K562 (cell line): ENCODE data around the gene ARAP1. TPM values are rescaled to one million over a fixed set of nuclear protein-coding genes. Genes with fewer than 3 reads are reported as not detected.
A peak's percentile ranks its signal among the peaks of the same experiment; 100 is the strongest.

Experiments used
- ATAC-seq: fragments of 200-7000 bp; cut with Tn5 transposase; 3 replicates; pipeline ENCODE4 v1.9.1; 2020; ENCODE audit warnings: moderate library complexity
- BruUV-seq: library from RNA; stranded (reverse); fragments of 400-500 nt; replicated peaks from 2 replicates; lab custom pipeline; 2021; lab: Mats Ljungman, UMichigan
- CTCF ChIA-PET: fragments of 300-600 bp; formaldehyde crosslinking; extraction: SDS; loops from one replicate; lab custom pipeline; 2021; ENCODE audit warnings: low intra/inter-chr PET ratio; lab: Yijun Ruan, JAX
- POLR2A ChIA-PET: fragments of 300-600, 350-650 bp; sonication (Branson Sonifier 250); formaldehyde crosslinking; extraction: SDS; loops from one replicate; lab custom pipeline; 2021; ENCODE audit warnings: antibody characterized with exemption, inconsistent platforms; lab: Yijun Ruan, JAX
- DNase-seq, 4 experiments: peaks; one replicate each; pipeline versions ENCODE4 v3.0.0 to v3.0.0-alpha.2; 2011 to 2018; ENCODE audit warnings: low spot score in 3 of 4, mixed read lengths in 3 of 4; ENCODE audit errors: extremely low read depth in 1 of 4
- FAIRE-seq: peaks from 2 replicates; lab custom pipeline; 2011; peaks lifted over from hg19 to GRCh38; lab: Jason Lieb, UNC
- H2AFZ ChIP-seq: 2 replicates; pipeline ENCODE4 v1.6.0; 2011; ENCODE audit warnings: low read depth, low read length, control low read depth, inconsistent platforms
- H3K27ac ChIP-seq: fragments of 200-600 bp; 3 replicates; pipeline ENCODE4 v1.8.0; 2011; ENCODE audit warnings: low read depth, mild to moderate bottlenecking, control low read depth, inconsistent platforms, low read length, moderate library complexity, mixed read lengths; ENCODE audit errors: extremely low read depth
- H3K27me3 ChIP-seq, 2 experiments: fragments of 300-600 bp in 1 of 2; 2 replicates in 1 of 2; 3 replicates in 1 of 2; pipeline versions ENCODE4 v1.6.0 to v1.8.0; 2011; ENCODE audit warnings: inconsistent platforms in 2 of 2, low read length in 2 of 2, mild to moderate bottlenecking in 1 of 2, mixed read lengths in 1 of 2, moderate library complexity in 1 of 2; ENCODE audit not compliant: control insufficient read depth in 2 of 2, insufficient read depth in 2 of 2
- H3K36me3 ChIP-seq: fragments of 300-600 bp; 3 replicates; pipeline ENCODE4 v1.8.0; 2011; ENCODE audit warnings: mild to moderate bottlenecking, low read length, inconsistent platforms; ENCODE audit not compliant: control insufficient read depth, insufficient read depth
- H3K4me1 ChIP-seq, 2 experiments: fragments of 200-600 bp in 1 of 2; replicated peaks in 1 of 2; 2 replicates in 1 of 2; 3 replicates in 1 of 2; pipeline versions ENCODE4 v1.5.1 to v1.8.0; 2011; ENCODE audit warnings: inconsistent platforms in 2 of 2, low read length in 2 of 2, mild to moderate bottlenecking in 1 of 2, mixed read lengths in 1 of 2, moderate library complexity in 1 of 2; ENCODE audit not compliant: control insufficient read depth in 2 of 2, insufficient read depth in 2 of 2
- H3K4me2 ChIP-seq: 2 replicates; pipeline ENCODE4 v1.6.1; 2011; ENCODE audit warnings: low read length, control low read depth, inconsistent platforms, mixed read lengths; ENCODE audit not compliant: insufficient read depth
- H3K4me3 ChIP-seq: fragments of 200-600 bp; sonication (generic), shearing (Covaris generic); 2 replicates; pipeline ENCODE4 v1.5.1; 2016; ENCODE audit warnings: control low read depth, inconsistent platforms
- H3K79me2 ChIP-seq: fragments of 200-600 bp; 3 replicates; pipeline ENCODE4 v1.8.0; 2011; ENCODE audit warnings: low read length, inconsistent platforms; ENCODE audit not compliant: control insufficient read depth, insufficient read depth
- H3K9ac ChIP-seq, 2 experiments: 2 replicates each; pipeline versions ENCODE4 v1.6.0 to v1.6.1; 2011; ENCODE audit warnings: low read depth in 2 of 2, low read length in 2 of 2, control low read depth in 1 of 2, inconsistent platforms in 1 of 2, mild to moderate bottlenecking in 1 of 2, mixed read lengths in 1 of 2; ENCODE audit not compliant: insufficient read depth in 1 of 2
- H3K9me1 ChIP-seq: one replicate; pipeline ENCODE4 v1.6.0; 2011; ENCODE audit warnings: inconsistent platforms, mild to moderate bottlenecking, low read length, moderate library complexity; ENCODE audit not compliant: control insufficient read depth, insufficient read depth
- H3K9me3 ChIP-seq: replicated peaks from 2 replicates; pipeline ENCODE4 v1.5.1; 2011; ENCODE audit warnings: low read depth, low read length, inconsistent platforms; ENCODE audit not compliant: control insufficient read depth, insufficient read depth
- H4K20me1 ChIP-seq: replicated peaks from 2 replicates; pipeline ENCODE4 v1.6.1; 2011; ENCODE audit warnings: low read length, inconsistent platforms, mixed read lengths; ENCODE audit not compliant: control insufficient read depth, insufficient read depth
- ATF6 ChIP-seq: sonication (generic); formaldehyde crosslinking; IDR thresholded peaks from 2 replicates; pipeline ENCODE4 v1.4.0; 2020; ENCODE audit warnings: mild to moderate bottlenecking, missing genetic modification reagents
- EGR1 ChIP-seq: fragments of 450-650 bp; conservative IDR thresholded peaks from 2 replicates; pipeline ENCODE4 v1.6.1; 2017; ENCODE audit warnings: mild to moderate bottlenecking
- FOSL1 ChIP-seq: fragments of 200-800 bp; sonication (Bioruptor generic); conservative IDR thresholded peaks from 2 replicates; pipeline ENCODE4 v1.6.1; 2016; ENCODE audit warnings: missing genetic modification characterization, missing compliant biosample characterization
- GATA2 ChIP-seq: sonication (generic); formaldehyde crosslinking; IDR thresholded peaks from 2 replicates; pipeline ENCODE4 v1.4.0; 2020; ENCODE audit warnings: mild to moderate bottlenecking, missing genetic modification reagents
- ILK ChIP-seq: fragments of 450-650 bp; IDR thresholded peaks from 2 replicates; pipeline ENCODE4 v1.6.1; 2016; ENCODE audit warnings: missing genetic modification characterization, low read depth, mild to moderate bottlenecking, missing compliant biosample characterization, moderate library complexity, borderline replicate concordance
- MAX ChIP-seq: sonication (generic); formaldehyde crosslinking; IDR thresholded peaks from 2 replicates; pipeline ENCODE4 v1.9.0; 2022; ENCODE audit warnings: mild to moderate bottlenecking, missing genetic modification reagents
- NRF1 ChIP-seq, 2 experiments: fragments of 450-650 bp; IDR thresholded peaks in 1 of 2; conservative IDR thresholded peaks in 1 of 2; 2 replicates each; pipeline ENCODE4 v1.6.1; 2014; ENCODE audit warnings: mild to moderate bottlenecking in 2 of 2
- SOX6 ChIP-seq: fragments of 450-650 bp; IDR thresholded peaks from 2 replicates; pipeline ENCODE4 v1.6.1; 2014; ENCODE audit warnings: mild to moderate bottlenecking
- USF1 ChIP-seq: sonication (generic); formaldehyde crosslinking; IDR thresholded peaks from 2 replicates; pipeline ENCODE4 v1.9.0; 2022; ENCODE audit warnings: mild to moderate bottlenecking, missing genetic modification reagents
- USF2 ChIP-seq: sonication (generic); formaldehyde crosslinking; IDR thresholded peaks from 2 replicates; pipeline ENCODE4 v1.5.0; 2020; ENCODE audit warnings: missing genetic modification reagents
- ZBTB12 ChIP-seq: fragments of 250-450 bp; sonication (Bioruptor Pico); IDR thresholded peaks from 2 replicates; pipeline ENCODE4 v1.4.0; 2020
- ZNF253 ChIP-seq: fragments of 250-450 bp; sonication (Bioruptor Pico); conservative IDR thresholded peaks from 2 replicates; pipeline ENCODE4 v1.6.1; 2021; ENCODE audit warnings: mild to moderate bottlenecking
- ZNF398 ChIP-seq: fragments of 250-450 bp; sonication (Bioruptor Pico); IDR thresholded peaks from 2 replicates; pipeline ENCODE4 v1.8.0; 2021; ENCODE audit warnings: moderate library complexity, mild to moderate bottlenecking, inconsistent platforms
- ZNF586 ChIP-seq: fragments of 450-650 bp; formaldehyde crosslinking; conservative IDR thresholded peaks from 2 replicates; pipeline ENCODE4 v1.4.0; 2020; ENCODE audit warnings: mild to moderate bottlenecking, moderate library complexity
- WGBS: fragments of 100-300 bp; shearing (Covaris generic); methylation state at CpG from one replicate; pipeline ENCODE4 v1.1.6; 2016; ENCODE audit warnings: low coverage, mixed read lengths; ENCODE audit not compliant: insufficient coverage; ENCODE audit errors: missing lambda C conversion rate; 5-methylcytosine and 5-hydroxymethylcytosine counted together
- in situ Hi-C: fragments of 300-500 bp; cut with MboI; formaldehyde crosslinking; loops from 4 replicates; pipeline ENCODE4 v1.15.0; 2018; ENCODE audit warnings: inconsistent platforms, mixed read lengths
- intact Hi-C: fragments of 100-400 bp; cut with micrococcal nuclease; formaldehyde crosslinking; loops from 2 replicates; pipeline ENCODE4 v1.14.2; 2022
- polyA plus RNA-seq, 8 experiments: library from polyadenylated mRNA; depleted of rRNA in 4 of 8; stranded (reverse) in 5 of 8; unstranded in 3 of 8; fragments of >200 nt; fragmentation: Nextera tagmentation in 2 of 8; fragmentation: Illumina TruSeq in 1 of 8; extraction: Ambion mirVana in 2 of 8; extraction: Trizol in 1 of 8; gene quantifications; 2 replicates each; pipeline versions ENCODE4 v1.2.1 to v1.2.3, GENCODE V29; 2011 to 2014; ENCODE audit warnings: inconsistent platforms in 1 of 8, missing spikeins in 1 of 8
- total RNA-seq, 7 experiments: library from RNA; depleted of rRNA in 6 of 7; stranded (reverse); fragments of >200 nt in 6 of 7; fragmentation: Illumina TruSeq in 2 of 7; extraction: Trizol in 2 of 7; gene quantifications; 2 replicates each; pipeline versions ENCODE4 v1.2.1 to v1.2.3, GENCODE V29; 2011 to 2021; ENCODE audit warnings: low replicate concordance in 1 of 7

The ARAP1 gene
- total and polyA plus RNA-seq, 9 of the 15 experiments (the other 6 are each of a cell fraction or from before 2014, with no cell fraction given), result 0.23 to 67.0 (median 24.6) TPM

- H3K4me3 ChIP-seq, result no peak overlapping the region
- FAIRE-seq, result peak; percentile 70
- CTCF ChIA-PET, result no interaction called here
- H3K79me2 ChIP-seq, result peaks cover 3% of the 10 kb centered on the region; the same call in 1 of the 3 replicates
- H2AFZ ChIP-seq, result no peak overlapping the region
- H3K9ac ChIP-seq, result peak overlapping the region in 1 of 2 experiments; percentile 23; a peak in 2 of 4 replicates
- BruUV-seq, result no TSS peak
- peaks cover 7% of the 10 kb centered on the region for H3K9me1 ChIP-seq
- no peak overlapping the region for H3K4me2 ChIP-seq
- no peaks in the 10 kb centered on the region; the same call in 1 of the 3 replicates for H3K36me3 ChIP-seq
- in situ Hi-C loops (no loop called here), intact Hi-C loops (no loop called here)
- DNase-seq, result peak in 2 of 4 experiments; percentile 52 to 54
- H3K4me1 ChIP-seq, result peaks cover 44 to 60% of the 10 kb centered on the region in 2 experiments
- no peaks in the 10 kb centered on the region for H4K20me1 ChIP-seq
- no peaks in the 10 kb centered on the region for H3K9me3 ChIP-seq
- WGBS, result 18% methylated on average over 5 of the region's 5 CpGs
- no peak for ATAC-seq
- peak overlapping the region; percentile 17; the same call in 1 of the 3 replicates for H3K27ac ChIP-seq
- POLR2A ChIA-PET, result interaction anchor here (0.5 kb wide), 1 partner anchor 21 kb away, joined by 3 read pairs; the partner anchor contains the start of gene STARD10
- H3K27me3 ChIP-seq, result no peaks in the 10 kb centered on the region
- TF ChIP-seq SOX6, result no peak
- 0 out of 4 replicates have a peak, but pooled peaks have one; percentile 14 to 15 for TF ChIP-seq NRF1 (conservative IDR thresholded peaks at IDR 0.05 in 1 of 2, IDR thresholded peaks at IDR 0.05 in 1 of 2)
- no peak for TF ChIP-seq ZNF398 (CRISPR knock-in tag)
- TF ChIP-seq ATF6 (CRISPR knock-in tag), result no peak
- 0 out of 2 replicates have a peak, but pooled peaks have one; percentile 7 for TF ChIP-seq MAX (CRISPR knock-in tag)
- peak; percentile 48; the same call in 1 of the 2 replicates for TF ChIP-seq EGR1
- TF ChIP-seq ZBTB12, result no peak
- peak; percentile 35; the same call in 1 of the 2 replicates for TF ChIP-seq USF1 (CRISPR knock-in tag)
- TF ChIP-seq ILK (tag), result no peak
- TF ChIP-seq FOSL1 (tag), result peak; percentile 57
- peak; percentile 35; the same call in 1 of the 2 replicates for TF ChIP-seq USF2 (CRISPR knock-in tag)
- TF ChIP-seq ZNF586 (CRISPR knock-in tag), result no peak
- no peak for TF ChIP-seq GATA2 (CRISPR knock-in tag)
- no peak for TF ChIP-seq ZNF253 (CRISPR knock-in tag)
Measured at GRCh38 chr11:72773291-72773690, 21.1 kb upstream of the ARAP1 start.
